ENCODE results near the gene RRM2.

DNA sequence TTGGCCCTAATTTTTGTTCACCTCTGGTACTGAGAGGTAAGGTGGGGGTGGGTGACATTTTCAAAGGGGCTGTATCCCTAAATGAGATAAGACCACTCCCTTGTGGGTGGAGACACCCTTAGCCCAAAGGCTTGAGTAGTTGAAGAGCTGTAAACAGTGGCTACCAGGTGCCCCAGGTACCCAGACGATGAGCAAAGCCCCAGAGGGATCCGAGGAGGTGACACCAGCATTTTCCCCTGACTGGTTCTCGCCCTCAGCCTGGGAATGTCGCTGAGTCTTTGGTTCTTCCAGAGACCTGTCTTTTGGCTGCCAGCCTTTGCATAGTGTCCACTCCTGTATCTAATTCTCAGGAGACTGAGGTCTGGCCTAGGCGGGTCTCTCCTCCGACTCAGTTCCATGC is 36.5 kb downstream of the RRM2 start:
- TF ChIP-seq, protein P1, sequence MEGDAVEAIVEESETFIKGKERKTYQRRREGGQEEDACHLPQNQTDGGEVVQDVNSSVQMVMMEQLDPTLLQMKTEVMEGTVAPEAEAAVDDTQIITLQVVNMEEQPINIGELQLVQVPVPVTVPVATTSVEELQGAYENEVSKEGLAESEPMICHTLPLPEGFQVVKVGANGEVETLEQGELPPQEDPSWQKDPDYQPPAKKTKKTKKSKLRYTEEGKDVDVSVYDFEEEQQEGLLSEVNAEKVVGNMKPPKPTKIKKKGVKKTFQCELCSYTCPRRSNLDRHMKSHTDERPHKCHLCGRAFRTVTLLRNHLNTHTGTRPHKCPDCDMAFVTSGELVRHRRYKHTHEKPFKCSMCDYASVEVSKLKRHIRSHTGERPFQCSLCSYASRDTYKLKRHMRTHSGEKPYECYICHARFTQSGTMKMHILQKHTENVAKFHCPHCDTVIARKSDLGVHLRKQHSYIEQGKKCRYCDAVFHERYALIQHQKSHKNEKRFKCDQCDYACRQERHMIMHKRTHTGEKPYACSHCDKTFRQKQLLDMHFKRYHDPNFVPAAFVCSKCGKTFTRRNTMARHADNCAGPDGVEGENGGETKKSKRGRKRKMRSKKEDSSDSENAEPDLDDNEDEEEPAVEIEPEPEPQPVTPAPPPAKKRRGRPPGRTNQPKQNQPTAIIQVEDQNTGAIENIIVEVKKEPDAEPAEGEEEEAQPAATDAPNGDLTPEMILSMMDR (conservative IDR thresholded peaks at IDR 0.05 in 1 of 2, IDR thresholded peaks at IDR 0.05 in 1 of 2; ENCODE audit: low read depth in 1 of 2, low read length in 2 of 2) = no peak
- no peak for TF ChIP-seq EZH2 (IDR thresholded peaks at IDR 0.05; ENCODE audit: low read length, missing control alignments)
